ENCODE results near the gene TTI1.

The TTI1 gene

DNA sequence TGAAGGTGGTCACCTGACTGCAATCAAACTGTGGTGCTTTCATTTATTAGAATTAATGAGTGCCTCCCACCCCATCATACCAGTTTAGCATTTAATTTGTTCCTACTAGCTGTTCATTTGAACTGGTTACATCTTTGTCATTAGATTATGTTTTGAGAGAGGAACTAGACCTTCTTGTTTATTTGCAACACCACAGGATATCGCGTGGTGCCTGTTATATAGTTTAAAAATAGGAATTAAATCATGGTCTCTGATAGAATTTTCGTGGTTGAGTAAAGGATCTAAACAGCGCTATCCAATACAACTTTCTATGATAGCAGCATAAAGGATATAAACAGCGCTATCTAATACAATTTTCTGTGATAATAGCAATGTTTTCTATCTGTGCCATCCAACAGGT is 3.1 kb upstream of the TTI1 start:
- H3K9me3 ChIP-seq (replicated peaks in 1 of 2; ENCODE audit: control insufficient read depth in 2 of 2, insufficient read depth in 1 of 2, low read depth in 1 of 2, low read length in 2 of 2): peaks cover 0 to 7% of the 10 kb centered on the region in 2 donors
- no peak overlapping the region for H3K4ac ChIP-seq (ENCODE audit: low read length)
- H4K91ac ChIP-seq (ENCODE audit: low read depth, low read length, poor library complexity): no peak overlapping the region
- no peak overlapping the region for H3K14ac ChIP-seq (ENCODE audit: low read length)
- H3K4me2 ChIP-seq (ENCODE audit: insufficient read depth, low read length, poor library complexity, severe bottlenecking): no peak overlapping the region
- no peak overlapping the region for H3K18ac ChIP-seq (ENCODE audit: low read length)
- H3K36me3 ChIP-seq (replicated peaks in 1 of 2; ENCODE audit: control insufficient read depth in 2 of 2, insufficient read depth in 2 of 2, low read length in 2 of 2): peaks cover 9 to 67% of the 10 kb centered on the region in 2 donors
- H2BK5ac ChIP-seq (ENCODE audit: low read length): no peak overlapping the region
- H3K4me1 ChIP-seq (ENCODE audit: control insufficient read depth in 2 of 2, insufficient read depth in 1 of 2, low read depth in 1 of 2, low read length in 2 of 2): peaks cover 9 to 13% of the 10 kb centered on the region in 2 donors
- no peak overlapping the region for H2BK12ac ChIP-seq (ENCODE audit: low read length)
- H3K9ac ChIP-seq (ENCODE audit: low read depth, low read length, poor library complexity): no peak overlapping the region
- no peak for DNase-seq (ENCODE audit: low spot score)
- WGBS, 2 donors (ENCODE audit: extremely low coverage in 2 of 2, insufficient read length in 2 of 2, insufficient replicate concordance in 1 of 2): no CpG with 5 or more reads among the region's 5 CpGs
- no peak overlapping the region for H2AFZ ChIP-seq (ENCODE audit: low read length)
- no peak overlapping the region for H2AK5ac ChIP-seq (ENCODE audit: low read depth, low read length)
- no peak overlapping the region for H2BK120ac ChIP-seq (ENCODE audit: low read depth, low read length)
- no peak overlapping the region for H3K4me3 ChIP-seq (ENCODE audit: low read length in 2 of 2)
- H3K27ac ChIP-seq (replicated peaks; ENCODE audit: low read length): no peak overlapping the region
- H3K27me3 ChIP-seq (ENCODE audit: control insufficient read depth in 3 of 3, insufficient read depth in 3 of 3, low read depth in 1 of 3, low read length in 3 of 3): no peaks in the 10 kb centered on the region
- H3K79me1 ChIP-seq (ENCODE audit: low read depth, low read length): peaks cover 17% of the 10 kb centered on the region
- no peak overlapping the region for H2BK15ac ChIP-seq (ENCODE audit: low read length)
- no peak overlapping the region for H4K8ac ChIP-seq (ENCODE audit: low read depth, low read length)
- no peak overlapping the region for H3K23ac ChIP-seq (ENCODE audit: low read depth, low read length, poor library complexity)

DNA sequence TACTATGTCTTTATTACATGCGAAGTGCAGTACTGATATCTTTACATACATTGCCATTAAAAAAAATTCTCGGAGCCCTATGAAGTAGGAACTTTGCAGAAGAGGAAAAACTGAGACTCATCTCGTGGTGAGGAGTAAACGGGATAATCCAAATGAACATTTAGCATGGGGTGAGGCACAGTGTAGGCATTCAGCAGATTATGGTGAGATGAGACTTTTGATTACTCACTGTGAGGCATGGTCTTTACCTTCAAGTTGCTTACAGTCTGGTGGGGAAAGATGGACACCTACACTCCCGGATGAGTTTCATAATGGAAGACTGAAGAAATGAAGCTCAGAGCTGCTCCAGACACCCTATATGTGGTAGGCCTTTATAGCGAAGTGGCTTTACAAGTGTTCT is 1.7 kb upstream of the TTI1 start:
- Histone ChIP-seq H3K79me1 (ENCODE audit: low read depth, low read length) (peaks cover 17% of the 10 kb centered on the region), H3K4ac (ENCODE audit: low read length) (no peak overlapping the region), H2AFZ (ENCODE audit: low read length) (no peak overlapping the region), H2BK120ac (ENCODE audit: low read depth, low read length) (no peak overlapping the region), H3K27ac (replicated peaks; ENCODE audit: low read length) (no peak overlapping the region), H2AK5ac (ENCODE audit: low read depth, low read length) (no peak overlapping the region), H3K23ac (ENCODE audit: low read depth, low read length, poor library complexity) (no peak overlapping the region), H3K27me3 (ENCODE audit: control insufficient read depth in 3 of 3, insufficient read depth in 3 of 3, low read depth in 1 of 3, low read length in 3 of 3) (no peaks in the 10 kb centered on the region), H4K8ac (ENCODE audit: low read depth, low read length) (no peak overlapping the region), H4K91ac (ENCODE audit: low read depth, low read length, poor library complexity) (no peak overlapping the region), H2BK15ac (ENCODE audit: low read length) (no peak overlapping the region), H3K9me3 (replicated peaks in 1 of 2; ENCODE audit: control insufficient read depth in 2 of 2, insufficient read depth in 1 of 2, low read depth in 1 of 2, low read length in 2 of 2) (peaks cover 0 to 7% of the 10 kb centered on the region in 2 donors), H2BK5ac (ENCODE audit: low read length) (no peak overlapping the region), H3K14ac (ENCODE audit: low read length) (no peak overlapping the region), H3K4me1 (ENCODE audit: control insufficient read depth in 2 of 2, insufficient read depth in 1 of 2, low read depth in 1 of 2, low read length in 2 of 2) (peaks cover 9 to 13% of the 10 kb centered on the region in 2 donors), H2BK12ac (ENCODE audit: low read length) (no peak overlapping the region), H3K4me2 (ENCODE audit: insufficient read depth, low read length, poor library complexity, severe bottlenecking) (peak overlapping the region; percentile 89), H3K4me3 (ENCODE audit: low read length in 2 of 2) (peak overlapping the region in 1 of 2 donors; percentile 78), H3K9ac (ENCODE audit: low read depth, low read length, poor library complexity) (no peak overlapping the region), H3K18ac (ENCODE audit: low read length) (no peak overlapping the region), H3K36me3 (replicated peaks in 1 of 2; ENCODE audit: control insufficient read depth in 2 of 2, insufficient read depth in 2 of 2, low read length in 2 of 2) (peaks cover 9 to 59% of the 10 kb centered on the region in 2 donors)
- no peak for DNase-seq (ENCODE audit: low spot score)
- no CpG with 5 or more reads among the region's 6 CpGs for WGBS, 2 donors (ENCODE audit: extremely low coverage in 2 of 2, insufficient read length in 2 of 2, insufficient replicate concordance in 1 of 2)

DNA sequence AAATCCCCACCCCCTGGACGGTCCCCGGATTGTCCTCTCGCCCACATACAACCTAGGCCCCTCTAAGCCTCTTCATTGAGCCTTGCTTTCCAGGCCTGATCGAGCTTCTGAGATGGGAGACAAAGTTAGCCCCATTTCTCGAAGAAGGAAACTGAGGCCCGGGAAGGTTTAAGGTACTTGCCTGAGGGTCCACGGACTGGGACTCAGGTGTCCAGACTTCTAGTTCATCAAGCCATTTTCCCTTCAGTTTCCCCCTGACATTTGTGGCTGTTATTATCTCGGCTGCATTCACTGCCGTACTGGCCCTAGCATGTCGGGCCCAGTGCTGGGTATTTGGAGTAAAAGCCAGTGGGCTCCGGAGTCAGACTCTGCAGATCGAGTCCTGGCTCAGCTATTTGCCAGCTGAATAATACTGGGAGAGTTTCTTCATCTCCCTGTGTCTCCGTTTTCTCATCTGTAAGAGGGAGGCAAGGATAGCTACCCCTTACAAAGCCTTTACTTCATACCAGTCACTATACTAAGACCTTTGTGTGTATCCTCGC is 923 bp upstream of the TTI1 start:
- peaks cover 17% of the 10 kb centered on the region for H3K79me1 ChIP-seq (ENCODE audit: low read depth, low read length)
- H3K9me3 ChIP-seq (replicated peaks in 1 of 2; ENCODE audit: control insufficient read depth in 2 of 2, insufficient read depth in 1 of 2, low read depth in 1 of 2, low read length in 2 of 2): peaks cover 0 to 14% of the 10 kb centered on the region in 2 donors
- no peak overlapping the region for H3K4ac ChIP-seq (ENCODE audit: low read length)
- H3K9ac ChIP-seq (ENCODE audit: low read depth, low read length, poor library complexity): peak overlapping the region; percentile 93
- H4K8ac ChIP-seq (ENCODE audit: low read depth, low read length): no peak overlapping the region
- H2BK5ac ChIP-seq (ENCODE audit: low read length): peak overlapping the region; percentile 40
- H3K36me3 ChIP-seq (replicated peaks in 1 of 2; ENCODE audit: control insufficient read depth in 2 of 2, insufficient read depth in 2 of 2, low read length in 2 of 2): peaks cover 9 to 59% of the 10 kb centered on the region in 2 donors
- peak overlapping the region; percentile 89 for H3K4me2 ChIP-seq (ENCODE audit: insufficient read depth, low read length, poor library complexity, severe bottlenecking)
- H3K4me1 ChIP-seq (ENCODE audit: control insufficient read depth in 2 of 2, insufficient read depth in 1 of 2, low read depth in 1 of 2, low read length in 2 of 2): peaks cover 9 to 13% of the 10 kb centered on the region in 2 donors
- H2BK120ac ChIP-seq (ENCODE audit: low read depth, low read length): no peak overlapping the region
- H3K27ac ChIP-seq (replicated peaks; ENCODE audit: low read length): no peak overlapping the region
- H2BK12ac ChIP-seq (ENCODE audit: low read length): no peak overlapping the region
- no peak overlapping the region for H2AK5ac ChIP-seq (ENCODE audit: low read depth, low read length)
- H3K27me3 ChIP-seq (ENCODE audit: control insufficient read depth in 3 of 3, insufficient read depth in 3 of 3, low read depth in 1 of 3, low read length in 3 of 3): no peaks in the 10 kb centered on the region
- no peak overlapping the region for H2BK15ac ChIP-seq (ENCODE audit: low read length)
- peak overlapping the region; percentile 78 to 90 for H3K4me3 ChIP-seq (ENCODE audit: low read length in 2 of 2)
- WGBS, 2 donors (ENCODE audit: extremely low coverage in 2 of 2, insufficient read length in 2 of 2, insufficient replicate concordance in 1 of 2): no CpG with 5 or more reads among the region's 14 CpGs
- peak overlapping the region; percentile 96 for H2AFZ ChIP-seq (ENCODE audit: low read length)
- H3K14ac ChIP-seq (ENCODE audit: low read length): no peak overlapping the region
- H4K91ac ChIP-seq (ENCODE audit: low read depth, low read length, poor library complexity): no peak overlapping the region
- H3K18ac ChIP-seq (ENCODE audit: low read length): no peak overlapping the region
- DNase-seq (ENCODE audit: low spot score): no peak
- no peak overlapping the region for H3K23ac ChIP-seq (ENCODE audit: low read depth, low read length, poor library complexity)

DNA sequence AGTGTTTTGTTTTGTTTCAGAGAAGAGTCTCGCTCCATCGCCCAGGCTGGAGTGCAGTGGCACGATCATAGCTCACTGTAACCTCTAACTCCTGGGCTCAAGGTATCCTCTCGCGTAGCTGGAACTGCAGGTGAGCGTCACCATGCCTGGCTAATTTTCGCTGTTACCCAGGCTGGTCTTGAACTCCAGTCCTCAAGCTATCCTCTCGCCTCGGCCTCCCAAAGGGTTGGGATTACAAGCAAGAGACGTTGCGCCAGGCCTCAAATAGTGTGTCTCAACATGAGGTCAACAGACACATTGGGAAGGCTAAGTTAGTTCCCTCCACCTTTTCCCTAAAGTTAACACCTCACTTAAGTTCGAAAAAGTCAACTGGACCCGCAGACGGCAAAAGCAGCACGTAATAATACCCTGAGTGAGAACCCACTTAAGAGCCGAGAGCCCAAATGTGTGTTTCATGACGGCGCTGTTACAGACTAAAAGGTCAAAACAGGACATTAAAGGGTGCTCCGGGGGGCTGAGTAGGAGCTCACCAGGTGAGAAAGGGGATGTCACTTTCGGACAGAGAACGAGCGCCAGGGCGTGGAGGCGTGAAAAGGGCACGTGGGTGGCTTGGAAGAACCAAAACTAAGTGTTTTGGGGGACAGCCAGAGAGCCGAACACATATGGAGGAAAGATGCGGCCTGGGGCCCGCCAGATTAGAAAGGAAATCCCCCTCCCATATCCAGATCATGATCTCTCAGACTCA is 499 bp downstream of the TTI1 start:
- Histone ChIP-seq H2BK12ac (ENCODE audit: low read length) (no peak overlapping the region), H3K4me2 (ENCODE audit: insufficient read depth, low read length, poor library complexity, severe bottlenecking) (peak overlapping the region; percentile 52), H3K79me1 (ENCODE audit: low read depth, low read length) (peaks cover 19% of the 10 kb centered on the region), H2BK15ac (ENCODE audit: low read length) (no peak overlapping the region), H2AK5ac (ENCODE audit: low read depth, low read length) (peak overlapping the region; percentile 21), H2AFZ (ENCODE audit: low read length) (peak overlapping the region; percentile 96), H3K14ac (ENCODE audit: low read length) (no peak overlapping the region), H2BK5ac (ENCODE audit: low read length) (no peak overlapping the region), H3K9me3 (replicated peaks in 1 of 2; ENCODE audit: control insufficient read depth in 2 of 2, insufficient read depth in 1 of 2, low read depth in 1 of 2, low read length in 2 of 2) (peaks cover 0 to 13% of the 10 kb centered on the region in 2 donors), H3K9ac (ENCODE audit: low read depth, low read length, poor library complexity) (peak overlapping the region; percentile 52), H3K27me3 (ENCODE audit: control insufficient read depth in 3 of 3, insufficient read depth in 3 of 3, low read depth in 1 of 3, low read length in 3 of 3) (no peaks in the 10 kb centered on the region), H3K4ac (ENCODE audit: low read length) (no peak overlapping the region), H3K4me1 (ENCODE audit: control insufficient read depth in 2 of 2, insufficient read depth in 1 of 2, low read depth in 1 of 2, low read length in 2 of 2) (peaks cover 9 to 13% of the 10 kb centered on the region in 2 donors), H2BK120ac (ENCODE audit: low read depth, low read length) (no peak overlapping the region), H3K18ac (ENCODE audit: low read length) (peak overlapping the region; percentile 87), H4K8ac (ENCODE audit: low read depth, low read length) (peak overlapping the region; percentile 43), H3K27ac (replicated peaks; ENCODE audit: low read length) (peak overlapping the region; percentile 15), H3K23ac (ENCODE audit: low read depth, low read length, poor library complexity) (no peak overlapping the region), H3K4me3 (ENCODE audit: low read length in 2 of 2) (peak overlapping the region; percentile 78 to 90), H4K91ac (ENCODE audit: low read depth, low read length, poor library complexity) (no peak overlapping the region), H3K36me3 (replicated peaks in 1 of 2; ENCODE audit: control insufficient read depth in 2 of 2, insufficient read depth in 2 of 2, low read length in 2 of 2) (peaks cover 9 to 59% of the 10 kb centered on the region in 2 donors)
- no peak for DNase-seq (ENCODE audit: low spot score)
- no CpG with 5 or more reads among the region's 28 CpGs for WGBS, 2 donors (ENCODE audit: extremely low coverage in 2 of 2, insufficient read length in 2 of 2, insufficient replicate concordance in 1 of 2)

Measured in neuronal stem cell (in vitro differentiated cells).